Activated T-cell treated with anti-CD3 and anti-CD28 coated beads, Interleukin-2, amount 50 U/mL, for 48 hours (primary cell): ENCODE data around the gene SLC9A5.

ENCODE experiments used
- DNase-seq, 2 experiments: peaks; one replicate each; pipeline ENCODE4 v3.0.0-alpha.2; 2020

The SLC9A5 gene

DNA sequence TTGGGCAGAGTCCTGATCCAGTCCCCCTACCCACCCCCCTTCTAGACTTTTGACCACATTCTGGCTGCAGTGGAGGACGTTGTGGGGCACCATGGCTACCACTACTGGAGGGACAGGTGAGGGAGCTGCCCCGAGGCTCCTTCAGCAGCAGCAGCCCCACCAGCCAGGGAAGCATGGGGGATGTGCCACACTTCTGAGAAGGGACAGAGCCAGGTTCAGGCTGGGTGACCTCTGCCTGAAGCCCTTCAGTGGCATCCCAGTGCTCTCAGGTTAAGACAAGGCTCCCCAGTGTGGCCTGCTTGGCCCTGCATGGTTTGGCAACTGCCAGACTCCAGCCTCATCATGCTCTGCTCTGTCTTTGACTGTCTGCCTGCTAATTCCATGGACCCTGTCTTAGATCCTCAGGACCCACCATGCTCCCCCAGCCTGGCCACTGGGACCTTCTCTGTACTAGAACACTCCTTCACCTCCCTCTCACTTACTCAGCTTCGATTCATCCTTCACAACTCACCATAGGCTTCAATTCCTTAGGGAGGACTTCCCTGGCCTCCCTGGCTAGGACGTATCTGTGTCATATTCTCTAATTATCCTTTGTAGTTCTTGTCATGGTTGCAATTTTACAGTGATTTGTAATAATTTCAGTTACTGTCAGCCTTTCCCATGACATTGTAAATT lies 8.8 kb downstream of the SLC9A5 start:
- DNase-seq = no peak

DNA sequence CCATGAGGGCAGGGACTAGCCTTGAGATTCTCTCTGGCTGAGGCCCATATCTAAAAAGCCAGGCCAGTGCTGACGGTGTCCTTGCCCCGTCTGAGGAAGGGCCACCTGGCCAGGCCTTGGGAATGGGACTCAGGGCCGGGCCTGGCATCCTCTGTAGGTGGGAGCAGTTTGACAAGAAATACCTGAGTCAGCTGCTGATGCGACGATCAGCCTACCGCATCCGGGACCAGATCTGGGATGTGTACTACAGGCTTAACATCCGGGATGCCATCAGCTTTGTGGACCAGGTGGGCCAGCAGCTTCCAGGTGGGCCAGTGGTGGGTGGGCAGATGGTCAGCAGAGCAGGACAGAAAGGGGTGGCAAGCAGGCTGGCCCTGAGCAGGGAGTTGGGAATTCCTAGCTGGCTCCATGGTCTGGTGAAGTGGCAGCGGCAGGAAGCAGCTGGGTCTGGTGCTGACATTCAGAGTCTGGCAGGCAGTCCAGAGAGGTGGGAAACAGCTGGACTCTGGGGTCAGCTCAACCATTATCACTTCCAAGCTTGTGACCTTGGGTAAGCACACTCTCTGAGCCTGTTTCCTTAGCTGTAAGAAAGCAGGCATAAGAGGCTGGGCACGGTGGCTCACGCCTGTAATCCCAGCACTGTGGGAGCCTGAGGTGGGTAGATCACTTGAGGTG lies 9.5 kb downstream of the SLC9A5 start:
- DNase-seq = no peak

GRCh38 chr16:67259705-67260104 lies 10.9 kb downstream of the SLC9A5 start:
- DNase-seq = no peak

DNA sequence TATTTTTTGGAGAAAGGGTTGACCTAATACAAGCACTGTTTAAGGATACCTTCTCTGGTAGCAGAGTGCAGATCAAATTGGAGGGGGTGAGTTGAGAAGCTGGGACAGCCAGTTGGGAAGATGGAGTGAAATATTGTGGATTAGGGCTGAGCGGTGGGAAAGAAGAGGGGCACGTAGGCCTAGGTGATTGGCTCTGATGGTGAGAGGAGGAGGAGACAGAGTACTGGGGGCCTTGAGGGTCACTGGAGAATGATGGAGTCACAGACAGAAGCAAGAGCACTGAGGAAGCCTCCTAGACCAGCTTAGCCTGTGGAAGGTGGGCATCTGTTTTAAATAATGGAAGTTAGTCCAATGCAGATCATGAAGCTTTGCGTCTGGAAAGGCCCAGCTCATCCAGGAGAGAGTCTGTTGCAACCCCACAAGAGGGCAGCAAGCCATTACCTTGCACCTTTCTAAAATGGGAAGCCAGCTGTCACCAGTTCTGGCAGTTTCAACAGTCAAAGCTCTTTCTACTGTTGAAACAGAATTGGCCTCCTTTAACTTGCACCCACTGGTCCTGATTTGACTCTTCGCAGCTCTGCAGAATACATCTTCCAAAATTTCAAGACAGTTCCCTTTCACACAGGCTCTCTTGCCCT lies 11.8 kb downstream of the SLC9A5 start:
- peak in 1 of 2 experiments; percentile 37 for DNase-seq

GRCh38 chr16:67263201-67263600 lies 14.4 kb downstream of the SLC9A5 start:
- no peak for DNase-seq

- no peak for DNase-seq
Measured at GRCh38 chr16:67264277-67264676, 15.5 kb downstream of the SLC9A5 start.

GRCh38 chr16:67264866-67265265 lies 16.1 kb downstream of the SLC9A5 start:
- no peak for DNase-seq

GRCh38 chr16:67265834-67266233 lies 17.1 kb downstream of the SLC9A5 start:
- DNase-seq = no peak

DNA sequence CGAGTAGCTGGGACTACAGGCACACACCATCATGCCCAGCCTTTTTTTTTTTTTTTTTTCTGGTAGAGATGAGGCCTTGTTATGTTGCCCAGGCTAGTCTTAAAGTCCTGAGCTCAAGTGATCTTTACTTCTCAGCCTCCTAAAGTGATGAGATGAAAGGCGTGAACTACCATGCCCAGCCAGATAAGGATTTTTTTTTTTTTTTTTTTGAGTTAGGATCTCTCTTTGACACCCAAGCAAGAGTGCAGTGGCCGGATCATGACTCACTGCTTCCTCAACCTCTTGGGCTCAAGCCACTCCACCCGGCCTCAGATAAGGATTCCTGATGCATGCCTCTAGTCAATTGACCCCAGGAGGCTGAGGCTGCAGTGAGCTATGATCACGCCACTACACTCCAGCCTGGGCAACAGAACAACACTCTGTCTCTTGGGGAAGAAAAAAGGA lies 19.4 kb downstream of the SLC9A5 start:
- DNase-seq = no peak

- no peak for DNase-seq
Measured at GRCh38 chr16:67269766-67270165, 21.0 kb downstream of the SLC9A5 start.

DNA sequence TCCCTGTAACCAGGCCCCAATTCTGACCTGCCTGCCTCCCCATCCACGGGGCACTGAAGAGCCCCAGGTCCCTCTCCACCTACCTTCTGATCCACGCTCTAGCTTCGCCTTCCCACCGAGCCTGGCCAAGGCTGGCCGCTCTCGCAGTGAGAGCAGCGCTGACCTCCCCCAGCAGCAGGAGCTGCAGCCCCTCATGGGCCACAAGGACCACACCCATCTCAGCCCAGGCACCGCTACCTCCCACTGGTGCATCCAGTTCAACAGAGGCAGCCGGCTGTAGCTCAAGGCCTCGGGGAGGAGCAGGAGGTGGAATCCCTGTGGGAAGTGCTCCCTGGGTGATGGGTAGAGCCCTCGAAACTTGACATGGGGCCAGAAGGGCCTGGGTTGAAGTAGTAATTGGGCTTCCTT lies 22.2 kb downstream of the SLC9A5 start:
- DNase-seq = no peak

GRCh38 chr16:67271446-67271845 lies 22.7 kb downstream of the SLC9A5 start:
- no peak for DNase-seq

- DNase-seq = no peak
Measured at GRCh38 chr16:67275321-67275720, 26.5 kb downstream of the SLC9A5 start.

DNA sequence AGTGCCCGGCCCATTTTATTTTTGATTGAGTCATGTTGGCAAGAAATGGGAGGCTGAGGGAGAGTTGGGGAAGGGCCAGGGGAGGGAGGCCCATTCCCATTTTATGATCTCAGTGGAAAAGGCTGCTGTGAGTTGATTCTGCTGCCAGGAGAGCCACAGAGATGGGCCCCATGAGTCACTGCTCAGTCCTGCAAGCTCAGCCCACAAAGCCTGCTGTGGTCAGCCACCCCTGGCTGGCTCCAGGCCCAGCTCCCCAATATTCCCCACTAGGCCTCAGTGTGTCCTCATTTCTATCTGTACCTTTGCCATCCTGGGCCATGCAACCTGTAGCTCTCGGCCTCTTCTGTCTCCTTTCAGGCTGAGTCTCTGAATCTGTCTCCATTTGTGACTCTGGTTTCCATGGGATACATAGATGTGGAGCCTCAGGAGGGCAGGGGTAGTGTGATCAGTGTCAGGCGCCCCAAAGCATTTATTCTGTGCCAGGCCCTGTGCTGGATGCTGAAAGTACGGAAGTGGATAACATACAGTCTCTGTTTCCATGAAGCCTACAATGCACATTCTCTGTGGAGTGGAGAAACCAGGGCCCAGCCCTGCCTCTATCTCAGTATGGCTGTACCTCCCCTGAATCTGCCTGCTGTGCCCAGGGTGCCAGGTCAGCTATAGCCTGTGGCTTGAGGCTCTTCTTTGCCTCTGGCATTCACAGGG lies 28.7 kb downstream of the SLC9A5 start:
- DNase-seq = peak; percentile 40 to 51

GRCh38 chr16:67277999-67278772 lies 29.4 kb downstream of the SLC9A5 start:
- no peak for DNase-seq

- peak in 1 of 2 experiments; percentile 85 for DNase-seq
Measured at GRCh38 chr16:67278773-67279295, 30.1 kb downstream of the SLC9A5 start.

- DNase-seq = peak in 1 of 2 experiments; percentile 92
Measured at GRCh38 chr16:67279296-67280089, 30.7 kb downstream of the SLC9A5 start, which contains the start of gene PLEKHG4. PLEKHG4 (plus strand) TSS chr16:67279532; CDS start chr16:67280045, 513 bp downstream.

DNA sequence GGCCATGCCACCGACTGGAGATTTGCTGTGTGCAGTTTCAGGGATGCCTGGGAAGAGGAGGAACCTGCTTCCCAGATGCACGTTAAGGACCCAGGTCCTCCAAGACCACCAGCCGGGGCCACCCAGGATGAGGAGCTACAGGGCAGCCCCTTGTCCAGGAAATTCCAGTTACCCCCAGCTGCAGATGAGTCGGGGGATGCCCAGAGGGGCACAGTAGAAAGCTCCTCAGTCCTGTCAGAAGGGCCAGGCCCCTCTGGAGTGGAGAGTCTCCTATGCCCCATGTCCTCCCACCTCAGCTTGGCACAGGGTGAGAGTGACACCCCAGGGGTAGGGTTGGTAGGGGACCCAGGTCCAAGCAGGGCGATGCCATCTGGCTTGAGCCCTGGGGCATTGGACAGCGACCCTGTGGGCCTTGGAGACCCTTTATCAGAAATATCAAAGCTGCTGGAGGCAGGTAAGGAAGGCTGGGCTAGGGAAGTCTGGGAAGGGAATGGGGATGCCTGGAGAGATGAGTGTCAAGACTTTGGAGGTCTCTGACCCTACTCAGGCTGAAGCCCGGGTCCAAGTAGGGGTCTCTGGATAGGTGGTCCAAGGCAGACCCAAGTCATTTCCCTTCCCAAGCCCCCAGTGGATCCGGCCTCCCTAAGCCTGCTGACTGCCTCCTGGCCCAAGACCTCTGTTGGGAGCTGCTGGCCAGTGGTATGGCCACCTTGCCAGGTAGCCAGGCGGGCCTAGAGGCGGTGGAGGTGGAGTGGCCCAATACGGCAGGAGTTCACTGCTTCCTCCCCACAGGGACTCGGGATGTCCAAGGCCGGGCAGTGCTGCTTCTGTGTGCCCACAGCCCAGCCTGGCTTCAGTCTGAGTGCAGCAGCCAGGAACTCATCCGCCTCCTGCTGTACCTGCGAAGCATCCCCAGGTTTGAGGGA lies 31.6 kb downstream of the SLC9A5 start:
- no peak for DNase-seq

DNA sequence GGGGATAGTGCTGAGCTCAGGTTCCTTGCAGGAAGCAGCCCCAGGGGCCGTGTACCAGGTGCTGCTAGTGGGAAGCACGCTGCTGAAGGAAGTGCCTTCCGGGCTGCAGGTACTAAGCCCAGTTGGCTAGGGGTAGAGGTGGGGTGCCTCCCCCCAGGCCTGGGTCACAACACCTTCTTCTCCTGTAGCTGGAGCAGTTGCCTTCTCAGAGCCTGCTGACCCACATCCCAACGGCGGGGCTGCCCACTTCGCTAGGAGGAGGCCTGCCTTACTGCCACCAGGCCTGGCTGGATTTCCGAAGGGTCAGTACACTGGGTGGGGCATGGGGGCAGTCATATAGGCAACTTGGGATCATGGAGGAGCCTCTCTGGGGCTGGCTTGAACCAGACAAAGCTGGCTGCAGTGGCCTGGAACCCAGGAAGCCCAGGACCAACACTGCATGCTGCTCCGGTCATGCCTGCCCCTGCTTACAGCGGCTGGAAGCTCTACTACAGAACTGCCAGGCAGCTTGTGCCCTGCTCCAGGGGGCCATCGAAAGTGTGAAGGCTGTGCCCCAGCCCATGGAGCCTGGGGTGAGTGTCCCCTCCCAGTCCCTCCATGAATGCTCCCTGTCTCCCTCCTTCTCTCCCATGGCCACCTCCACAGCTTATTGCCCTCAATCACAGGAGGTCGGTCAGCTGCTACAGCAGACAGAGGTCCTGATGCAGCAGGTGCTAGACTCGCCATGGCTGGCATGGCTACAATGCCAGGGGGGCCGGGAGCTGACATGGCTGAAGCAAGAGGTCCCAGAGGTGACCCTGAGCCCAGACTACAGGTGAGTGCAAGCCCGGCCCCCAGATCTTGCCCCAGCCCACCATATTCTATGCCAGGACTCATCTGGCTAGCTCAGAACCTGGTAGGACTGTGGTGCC lies 33.0 kb downstream of the SLC9A5 start:
- DNase-seq = no peak
